HEK293 (cell line): Measurements from ENCODE around the gene PDZD2.

Source experiments
- CTCF ChIA-PET: fragments of 350-600 bp; formaldehyde crosslinking; extraction: SDS; loops from one replicate; lab custom pipeline; 2021; ENCODE audit warnings: antibody characterized with exemption; lab: Yijun Ruan, JAX
- POLR2A ChIA-PET: fragments of 300-600 bp; formaldehyde crosslinking; extraction: SDS; loops from one replicate; lab custom pipeline; 2020; ENCODE audit warnings: antibody characterized with exemption, inconsistent platforms; lab: Yijun Ruan, JAX
- H3K27ac ChIP-seq: fragments of 200-500 bp; sonication (Bioruptor generic); 2 replicates; pipeline ENCODE4 v1.5.1; 2014; ENCODE audit warnings: low read depth, low read length, control low read depth, inconsistent platforms; ENCODE audit errors: extremely low read depth
- H3K36me3 ChIP-seq, 2 experiments: fragments of 200-500 bp in 1 of 2; sonication (Bioruptor generic) in 1 of 2; 1 replicate in 1 of 2; 2 replicates in 1 of 2; pipeline ENCODE4 v1.5.1; 2014 to 2017; ENCODE audit warnings: inconsistent platforms in 2 of 2, low read length in 2 of 2; ENCODE audit not compliant: control insufficient read depth in 2 of 2, insufficient read depth in 1 of 2
- H3K4me1 ChIP-seq: fragments of 200-500 bp; sonication (Bioruptor generic); 2 replicates; pipeline ENCODE4 v1.5.1; 2014; ENCODE audit warnings: mild to moderate bottlenecking, low read length, inconsistent platforms; ENCODE audit not compliant: control insufficient read depth, insufficient read depth
- H3K4me3 ChIP-seq: 2 replicates; pipeline ENCODE4 v1.5.1; 2011; ENCODE audit warnings: low read depth, mild to moderate bottlenecking, control low read depth, low read length, moderate library complexity
- H3K9me3 ChIP-seq: fragments of 200-500 bp; sonication (Bioruptor generic); 2 replicates; pipeline ENCODE4 v1.5.1; 2014; ENCODE audit warnings: low read depth, low read length, inconsistent platforms; ENCODE audit not compliant: control insufficient read depth, insufficient read depth
- REPIN1 ChIP-seq: fragments of 450-650 bp; formaldehyde crosslinking; IDR thresholded peaks from 2 replicates; pipeline ENCODE4 v1.5.1; 2017; ENCODE audit warnings: missing biosample characterization, missing genetic modification characterization, low read depth
- SP2 ChIP-seq: fragments of 450-650 bp; formaldehyde crosslinking; IDR thresholded peaks from 2 replicates; pipeline ENCODE4 v1.5.1; 2016; ENCODE audit warnings: missing biosample characterization, missing genetic modification characterization
- WT1 ChIP-seq: fragments of 450-650 bp; formaldehyde crosslinking; IDR thresholded peaks from 2 replicates; pipeline ENCODE4 v1.5.1; 2016; ENCODE audit warnings: missing biosample characterization, missing genetic modification characterization
- ZBTB20 ChIP-seq: fragments of 450-650 bp; formaldehyde crosslinking; IDR thresholded peaks from 2 replicates; pipeline ENCODE4 v1.5.1; 2016; ENCODE audit warnings: missing biosample characterization, missing genetic modification characterization
- ZBTB8A ChIP-seq: fragments of 450-650 bp; formaldehyde crosslinking; IDR thresholded peaks from 2 replicates; pipeline ENCODE4 v1.5.1; 2016; ENCODE audit warnings: missing biosample characterization, missing genetic modification characterization
- ZNF112 ChIP-seq: fragments of 450-650 bp; formaldehyde crosslinking; IDR thresholded peaks from 2 replicates; pipeline ENCODE4 v1.5.0; 2017; ENCODE audit warnings: missing biosample characterization, missing genetic modification characterization
- ZNF138 ChIP-seq: fragments of 450-650 bp; formaldehyde crosslinking; IDR thresholded peaks from 2 replicates; pipeline ENCODE4 v1.5.1; 2016; ENCODE audit warnings: missing biosample characterization, missing genetic modification characterization, borderline replicate concordance
- ZNF266 ChIP-seq: fragments of 450-650 bp; formaldehyde crosslinking; IDR thresholded peaks from 2 replicates; pipeline ENCODE4 v1.5.1; 2016; ENCODE audit warnings: missing biosample characterization, missing genetic modification characterization, low read depth
- ZNF302 ChIP-seq: fragments of 450-650 bp; formaldehyde crosslinking; IDR thresholded peaks from 2 replicates; pipeline ENCODE4 v1.5.1; 2016; ENCODE audit warnings: missing biosample characterization, missing genetic modification characterization, low read depth
- ZNF350 ChIP-seq: fragments of 450-650 bp; formaldehyde crosslinking; IDR thresholded peaks from 2 replicates; pipeline ENCODE4 v1.5.0; 2017; ENCODE audit warnings: missing biosample characterization, mild to moderate bottlenecking, missing genetic modification characterization
- ZNF366 ChIP-seq: fragments of 450-650 bp; formaldehyde crosslinking; conservative IDR thresholded peaks from 2 replicates; pipeline ENCODE4 v1.5.1; 2016; ENCODE audit warnings: missing biosample characterization, missing genetic modification characterization
- ZNF555 ChIP-seq: fragments of 450-650 bp; formaldehyde crosslinking; conservative IDR thresholded peaks from 2 replicates; pipeline ENCODE4 v1.5.1; 2017; ENCODE audit warnings: missing biosample characterization, mild to moderate bottlenecking, missing genetic modification characterization, inconsistent platforms
- ZNF558 ChIP-seq: fragments of 450-650 bp; formaldehyde crosslinking; IDR thresholded peaks from 2 replicates; pipeline ENCODE4 v1.5.1; 2016; ENCODE audit warnings: missing biosample characterization, missing genetic modification characterization
- ZNF596 ChIP-seq: fragments of 450-650 bp; IDR thresholded peaks from 2 replicates; pipeline ENCODE4 v1.5.0; 2018; ENCODE audit warnings: missing biosample characterization, mild to moderate bottlenecking, missing genetic modification characterization, moderate library complexity
- ZNF629 ChIP-seq: fragments of 450-650 bp; formaldehyde crosslinking; IDR thresholded peaks from 2 replicates; pipeline ENCODE4 v1.5.1; 2017; ENCODE audit warnings: missing biosample characterization, missing genetic modification characterization
- ZSCAN16 ChIP-seq: fragments of 450-650 bp; formaldehyde crosslinking; IDR thresholded peaks from 2 replicates; pipeline ENCODE4 v1.5.1; 2016; ENCODE audit warnings: missing biosample characterization, missing genetic modification characterization
- TF ChIP-seq, protein P1 (sequence below): fragments of 450-650 bp; formaldehyde crosslinking; IDR thresholded peaks from 2 replicates; pipeline ENCODE4 v1.5.1; 2016; ENCODE audit warnings: missing biosample characterization, missing genetic modification characterization
- TF ChIP-seq, protein P2 (sequence below): fragments of 450-650 bp; formaldehyde crosslinking; IDR thresholded peaks from 2 replicates; pipeline ENCODE4 v1.5.1; 2017; ENCODE audit warnings: missing biosample characterization, mild to moderate bottlenecking, missing genetic modification characterization, moderate library complexity
- TF ChIP-seq, protein P3 (sequence below): fragments of 450-650 bp; formaldehyde crosslinking; IDR thresholded peaks from 2 replicates; pipeline ENCODE4 v1.5.1; 2016; ENCODE audit warnings: missing biosample characterization, missing genetic modification characterization
- TF ChIP-seq, protein P4 (sequence below): IDR thresholded peaks from 2 replicates; pipeline ENCODE4 v1.6.1; 2011; ENCODE audit warnings: mild to moderate bottlenecking, low read depth, low read length, borderline replicate concordance

Gene PDZD2

DNA sequence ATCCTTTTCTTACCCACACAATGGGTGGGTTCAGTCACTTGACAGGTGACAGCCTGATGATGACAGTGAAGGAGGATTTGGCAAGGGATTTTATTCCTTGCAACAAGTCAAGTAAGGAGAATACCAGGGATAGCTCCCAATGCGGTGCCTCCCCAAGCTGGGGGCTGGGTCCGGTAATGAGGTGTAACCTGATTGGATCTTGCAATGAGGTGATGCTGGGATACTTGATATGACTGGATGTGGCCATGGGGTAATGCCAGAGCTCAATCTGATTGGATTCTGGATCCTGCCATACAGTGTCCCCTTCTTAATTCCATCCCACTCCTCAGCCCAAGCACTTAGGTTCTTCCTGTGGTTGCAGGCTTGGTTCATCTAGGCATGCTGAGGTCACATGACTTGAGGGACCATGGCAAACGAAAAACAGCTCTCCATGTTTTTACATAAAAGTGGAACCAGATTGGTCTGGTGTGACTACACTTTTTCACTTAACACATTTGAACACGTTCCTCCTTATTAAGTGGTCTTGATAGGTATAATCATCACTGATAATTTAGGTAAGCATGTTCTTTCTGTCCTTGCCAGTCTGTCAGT lies 181.1 kb downstream of the PDZD2 start:
- CTCF ChIA-PET = interaction anchor here (0.9 to 1.0 kb wide), 2 partner anchors 11 to 273 kb away, joined by 3 to 5 read pairs; no protein-coding TSS in a partner anchor
- H3K4me1 ChIP-seq = peaks cover 6% of the 10 kb centered on the region; the same call in 1 of the 2 replicates
- no peaks in the 10 kb centered on the region for H3K9me3 ChIP-seq
- no peak overlapping the region for H3K4me3 ChIP-seq
- POLR2A ChIA-PET = no interaction called here
- TF ChIP-seq, protein P1, sequence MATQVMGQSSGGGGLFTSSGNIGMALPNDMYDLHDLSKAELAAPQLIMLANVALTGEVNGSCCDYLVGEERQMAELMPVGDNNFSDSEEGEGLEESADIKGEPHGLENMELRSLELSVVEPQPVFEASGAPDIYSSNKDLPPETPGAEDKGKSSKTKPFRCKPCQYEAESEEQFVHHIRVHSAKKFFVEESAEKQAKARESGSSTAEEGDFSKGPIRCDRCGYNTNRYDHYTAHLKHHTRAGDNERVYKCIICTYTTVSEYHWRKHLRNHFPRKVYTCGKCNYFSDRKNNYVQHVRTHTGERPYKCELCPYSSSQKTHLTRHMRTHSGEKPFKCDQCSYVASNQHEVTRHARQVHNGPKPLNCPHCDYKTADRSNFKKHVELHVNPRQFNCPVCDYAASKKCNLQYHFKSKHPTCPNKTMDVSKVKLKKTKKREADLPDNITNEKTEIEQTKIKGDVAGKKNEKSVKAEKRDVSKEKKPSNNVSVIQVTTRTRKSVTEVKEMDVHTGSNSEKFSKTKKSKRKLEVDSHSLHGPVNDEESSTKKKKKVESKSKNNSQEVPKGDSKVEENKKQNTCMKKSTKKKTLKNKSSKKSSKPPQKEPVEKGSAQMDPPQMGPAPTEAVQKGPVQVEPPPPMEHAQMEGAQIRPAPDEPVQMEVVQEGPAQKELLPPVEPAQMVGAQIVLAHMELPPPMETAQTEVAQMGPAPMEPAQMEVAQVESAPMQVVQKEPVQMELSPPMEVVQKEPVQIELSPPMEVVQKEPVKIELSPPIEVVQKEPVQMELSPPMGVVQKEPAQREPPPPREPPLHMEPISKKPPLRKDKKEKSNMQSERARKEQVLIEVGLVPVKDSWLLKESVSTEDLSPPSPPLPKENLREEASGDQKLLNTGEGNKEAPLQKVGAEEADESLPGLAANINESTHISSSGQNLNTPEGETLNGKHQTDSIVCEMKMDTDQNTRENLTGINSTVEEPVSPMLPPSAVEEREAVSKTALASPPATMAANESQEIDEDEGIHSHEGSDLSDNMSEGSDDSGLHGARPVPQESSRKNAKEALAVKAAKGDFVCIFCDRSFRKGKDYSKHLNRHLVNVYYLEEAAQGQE (tag by site-specific recombination) = 0 out of 2 replicates have a peak, but pooled peaks have one; percentile 38
- TF ChIP-seq ZNF596 (tag by site-specific recombination) (no peak), ZNF302 (tag by site-specific recombination) (no peak), SP2 (tag by site-specific recombination) (peak; percentile 23; the same call in 1 of the 2 replicates)
- H3K27ac ChIP-seq = no peak overlapping the region
- H3K36me3 ChIP-seq = no peaks in the 10 kb centered on the region; a peak in 1 of 3 replicates

DNA sequence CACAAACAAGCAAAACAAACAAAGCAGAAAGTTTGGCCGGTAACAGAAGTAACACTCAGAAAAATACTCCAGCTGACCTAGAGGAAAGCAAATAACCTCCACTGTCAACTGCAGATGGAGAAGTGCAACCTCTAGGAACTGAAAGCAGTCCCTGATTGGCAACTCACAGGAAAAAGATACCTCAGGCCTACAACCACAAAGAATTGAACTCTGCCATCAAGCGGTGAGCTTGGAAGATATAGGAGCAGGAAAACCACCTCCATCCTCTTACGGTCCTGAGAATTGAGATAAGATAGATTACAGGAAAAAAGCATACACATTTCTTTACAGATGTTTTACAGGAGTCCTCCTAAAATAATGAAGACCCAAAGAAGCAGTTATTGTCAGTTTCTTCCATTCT lies 184.5 kb downstream of the PDZD2 start:
- no peaks in the 10 kb centered on the region; a peak in 1 of 3 replicates for H3K36me3 ChIP-seq
- ChIA-PET POLR2A (no interaction called here), CTCF (interaction anchor here (0.6 to 5.5 kb wide), 8 partner anchors 13 to 270 kb away, joined by 3 to 119 read pairs (median 20); no protein-coding TSS in a partner anchor)
- no peak overlapping the region for H3K27ac ChIP-seq
- H3K9me3 ChIP-seq = no peaks in the 10 kb centered on the region
- peaks cover 10% of the 10 kb centered on the region; the same call in 1 of the 2 replicates for H3K4me1 ChIP-seq
- TF ChIP-seq, protein P2, sequence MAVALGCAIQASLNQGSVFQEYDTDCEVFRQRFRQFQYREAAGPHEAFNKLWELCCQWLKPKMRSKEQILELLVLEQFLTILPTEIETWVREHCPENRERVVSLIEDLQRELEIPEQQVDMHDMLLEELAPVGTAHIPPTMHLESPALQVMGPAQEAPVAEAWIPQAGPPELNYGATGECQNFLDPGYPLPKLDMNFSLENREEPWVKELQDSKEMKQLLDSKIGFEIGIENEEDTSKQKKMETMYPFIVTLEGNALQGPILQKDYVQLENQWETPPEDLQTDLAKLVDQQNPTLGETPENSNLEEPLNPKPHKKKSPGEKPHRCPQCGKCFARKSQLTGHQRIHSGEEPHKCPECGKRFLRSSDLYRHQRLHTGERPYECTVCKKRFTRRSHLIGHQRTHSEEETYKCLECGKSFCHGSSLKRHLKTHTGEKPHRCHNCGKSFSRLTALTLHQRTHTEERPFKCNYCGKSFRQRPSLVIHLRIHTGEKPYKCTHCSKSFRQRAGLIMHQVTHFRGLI = no peak
- TF ChIP-seq ZBTB20 (tag by site-specific recombination) = no peak
- no peak for TF ChIP-seq REPIN1
- TF ChIP-seq ZSCAN16 (tag by site-specific recombination) = no peak
- no peak for TF ChIP-seq ZNF350 (tag by site-specific recombination)
- no peak overlapping the region for H3K4me3 ChIP-seq

DNA sequence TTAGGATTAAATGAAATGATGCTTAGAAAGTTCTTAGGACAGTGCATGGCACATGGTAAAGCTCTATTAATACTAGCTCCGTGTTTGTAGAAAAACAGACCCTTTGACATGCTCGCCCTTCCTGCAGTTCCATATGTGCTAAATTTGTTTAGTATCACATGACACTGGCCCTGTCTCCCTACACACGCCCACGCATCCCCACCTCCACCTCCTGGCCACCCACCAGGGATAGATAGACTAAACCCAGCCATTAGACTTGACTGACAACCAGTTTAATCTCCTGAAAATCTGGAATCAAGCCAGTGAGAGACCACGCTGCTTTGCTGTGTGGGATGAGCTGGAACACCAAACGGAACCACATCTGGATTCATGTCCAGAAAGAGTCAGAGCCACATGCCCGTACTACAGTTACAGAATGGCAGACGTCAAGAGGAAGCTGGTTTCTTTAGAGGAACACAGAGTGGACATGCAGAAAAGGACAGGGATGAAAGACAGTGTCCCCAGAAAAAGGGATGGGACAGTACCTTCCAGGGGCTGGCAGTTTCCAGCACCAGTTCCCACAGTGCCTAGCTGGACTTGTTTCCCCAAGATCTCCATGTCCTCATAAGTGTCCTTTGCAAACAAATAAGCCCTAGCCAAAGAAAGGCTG lies 186.1 kb downstream of the PDZD2 start:
- Histone ChIP-seq H3K4me3 (no peak overlapping the region), H3K9me3 (no peaks in the 10 kb centered on the region), H3K36me3 (no peaks in the 10 kb centered on the region), H3K27ac (no peak overlapping the region), H3K4me1 (peaks cover 10% of the 10 kb centered on the region; the same call in 1 of the 2 replicates)
- POLR2A ChIA-PET = no interaction called here
- CTCF ChIA-PET = interaction anchor here (0.6 to 5.5 kb wide), 32 partner anchors 11 to 1148 kb away, joined by 3 to 119 read pairs (median 4); no protein-coding TSS in a partner anchor
- TF ChIP-seq ZNF112 (tag by site-specific recombination) (no peak), WT1 (tag by site-specific recombination) (no peak), ZNF266 (tag by site-specific recombination) (no peak), ZNF366 (tag by site-specific recombination) (peak; percentile 32), ZBTB8A (no peak), ZNF555 (tag by site-specific recombination) (no peak), ZNF629 (tag by site-specific recombination) (no peak), ZNF558 (tag by site-specific recombination) (no peak), ZNF138 (no peak)
- TF ChIP-seq, protein P3, sequence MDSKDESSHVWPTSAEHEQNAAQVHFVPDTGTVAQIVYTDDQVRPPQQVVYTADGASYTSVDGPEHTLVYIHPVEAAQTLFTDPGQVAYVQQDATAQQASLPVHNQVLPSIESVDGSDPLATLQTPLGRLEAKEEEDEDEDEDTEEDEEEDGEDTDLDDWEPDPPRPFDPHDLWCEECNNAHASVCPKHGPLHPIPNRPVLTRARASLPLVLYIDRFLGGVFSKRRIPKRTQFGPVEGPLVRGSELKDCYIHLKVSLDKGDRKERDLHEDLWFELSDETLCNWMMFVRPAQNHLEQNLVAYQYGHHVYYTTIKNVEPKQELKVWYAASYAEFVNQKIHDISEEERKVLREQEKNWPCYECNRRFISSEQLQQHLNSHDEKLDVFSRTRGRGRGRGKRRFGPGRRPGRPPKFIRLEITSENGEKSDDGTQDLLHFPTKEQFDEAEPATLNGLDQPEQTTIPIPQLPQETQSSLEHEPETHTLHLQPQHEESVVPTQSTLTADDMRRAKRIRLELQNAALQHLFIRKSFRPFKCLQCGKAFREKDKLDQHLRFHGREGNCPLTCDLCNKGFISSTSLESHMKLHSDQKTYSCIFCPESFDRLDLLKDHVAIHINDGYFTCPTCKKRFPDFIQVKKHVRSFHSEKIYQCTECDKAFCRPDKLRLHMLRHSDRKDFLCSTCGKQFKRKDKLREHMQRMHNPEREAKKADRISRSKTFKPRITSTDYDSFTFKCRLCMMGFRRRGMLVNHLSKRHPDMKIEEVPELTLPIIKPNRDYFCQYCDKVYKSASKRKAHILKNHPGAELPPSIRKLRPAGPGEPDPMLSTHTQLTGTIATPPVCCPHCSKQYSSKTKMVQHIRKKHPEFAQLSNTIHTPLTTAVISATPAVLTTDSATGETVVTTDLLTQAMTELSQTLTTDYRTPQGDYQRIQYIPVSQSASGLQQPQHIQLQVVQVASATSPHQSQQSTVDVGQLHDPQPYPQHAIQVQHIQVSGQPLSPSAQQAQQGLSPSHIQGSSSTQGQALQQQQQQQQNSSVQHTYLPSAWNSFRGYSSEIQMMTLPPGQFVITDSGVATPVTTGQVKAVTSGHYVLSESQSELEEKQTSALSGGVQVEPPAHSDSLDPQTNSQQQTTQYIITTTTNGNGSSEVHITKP (tag by site-specific recombination) = 0 out of 2 replicates have a peak, but pooled peaks have one; percentile 13
- TF ChIP-seq, protein P4, sequence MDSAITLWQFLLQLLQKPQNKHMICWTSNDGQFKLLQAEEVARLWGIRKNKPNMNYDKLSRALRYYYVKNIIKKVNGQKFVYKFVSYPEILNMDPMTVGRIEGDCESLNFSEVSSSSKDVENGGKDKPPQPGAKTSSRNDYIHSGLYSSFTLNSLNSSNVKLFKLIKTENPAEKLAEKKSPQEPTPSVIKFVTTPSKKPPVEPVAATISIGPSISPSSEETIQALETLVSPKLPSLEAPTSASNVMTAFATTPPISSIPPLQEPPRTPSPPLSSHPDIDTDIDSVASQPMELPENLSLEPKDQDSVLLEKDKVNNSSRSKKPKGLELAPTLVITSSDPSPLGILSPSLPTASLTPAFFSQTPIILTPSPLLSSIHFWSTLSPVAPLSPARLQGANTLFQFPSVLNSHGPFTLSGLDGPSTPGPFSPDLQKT = no peak
